ENCODE data around the gene LOXL3. TPM values are rescaled to one million over a fixed set of nuclear protein-coding genes. Genes with fewer than 3 reads are reported as not detected.

Gene LOXL3
- total RNA-seq, 1 experiment from 2014 or later: 5.8 TPM

DNA sequence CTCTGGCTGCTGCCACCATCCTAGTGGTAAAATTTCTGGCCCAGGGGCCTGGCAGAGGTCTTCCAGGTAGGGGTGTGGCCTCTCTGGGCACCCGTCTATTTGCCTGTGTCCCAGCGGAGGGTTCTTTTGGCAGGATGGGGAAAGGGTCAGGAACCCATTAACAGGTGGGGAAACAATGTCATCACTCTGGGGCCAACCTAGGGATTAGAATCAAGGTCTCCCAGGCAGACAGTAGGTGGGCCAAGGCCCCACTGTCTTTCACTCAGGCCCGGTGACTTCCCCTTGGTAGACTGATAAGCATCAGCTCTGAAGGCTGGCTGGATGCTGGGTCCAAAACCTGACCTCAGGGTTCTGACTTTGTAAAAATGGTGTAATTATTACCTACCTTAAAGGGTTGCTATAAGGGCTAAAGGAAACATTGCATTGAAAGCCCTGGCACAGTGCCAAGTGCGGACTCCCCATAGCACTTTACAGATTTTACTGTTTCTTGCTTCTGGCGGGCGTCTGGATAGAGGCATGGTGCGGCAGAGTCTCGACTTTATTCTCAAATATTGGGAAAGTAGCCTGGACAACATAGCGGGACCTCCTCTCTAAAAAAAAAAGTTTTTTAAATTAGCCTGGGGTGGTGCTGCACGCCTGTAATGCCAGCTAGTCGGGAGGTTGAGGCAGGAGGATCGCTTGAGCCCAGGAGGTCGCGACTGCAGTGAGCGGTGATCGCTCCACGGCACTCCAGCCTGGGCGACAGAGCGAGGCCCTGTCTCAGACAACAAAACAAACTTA is 56.6 kb downstream of the LOXL3 start:
- ChIA-PET POLR2A (ENCODE audit: unreplicated experiment) (no interaction called here), CTCF (no interaction called here)
- H3F3A ChIP-seq (ENCODE audit: low read length, unreplicated experiment): no peaks in the 10 kb centered on the region
- ATAC-seq (no peak), DNase-seq (no peak)
- no peaks in the 10 kb centered on the region for H3K27me3 ChIP-seq (ENCODE audit: low read length)
- H4K20me1 ChIP-seq (ENCODE audit: low read length): no peaks in the 10 kb centered on the region
- intact Hi-C loops (cut with micrococcal nuclease): no loop called here
- peaks cover 13% of the 10 kb centered on the region; the same call in 1 of the 2 replicates for H3K36me3 ChIP-seq (ENCODE audit: low read depth, low read length)
- H3K79me2 ChIP-seq (ENCODE audit: low read length): no peaks in the 10 kb centered on the region
- no peaks in the 10 kb centered on the region for H3K9me2 ChIP-seq (replicated peaks; ENCODE audit: low read length)
- H3K4me1 ChIP-seq (ENCODE audit: insufficient read depth, low read length): peaks cover 19% of the 10 kb centered on the region
- peak overlapping the region; percentile 67; the same call in 1 of the 2 replicates for H3K4me3 ChIP-seq (ENCODE audit: low read length)
- no peak overlapping the region for H3K9ac ChIP-seq (ENCODE audit: low read length)
- H2AFZ ChIP-seq (ENCODE audit: low read length): peak overlapping the region; percentile 87; the same call in 1 of the 2 replicates
- BruUV-seq (replicated peaks): no TSS peak
- TF ChIP-seq, protein P1, sequence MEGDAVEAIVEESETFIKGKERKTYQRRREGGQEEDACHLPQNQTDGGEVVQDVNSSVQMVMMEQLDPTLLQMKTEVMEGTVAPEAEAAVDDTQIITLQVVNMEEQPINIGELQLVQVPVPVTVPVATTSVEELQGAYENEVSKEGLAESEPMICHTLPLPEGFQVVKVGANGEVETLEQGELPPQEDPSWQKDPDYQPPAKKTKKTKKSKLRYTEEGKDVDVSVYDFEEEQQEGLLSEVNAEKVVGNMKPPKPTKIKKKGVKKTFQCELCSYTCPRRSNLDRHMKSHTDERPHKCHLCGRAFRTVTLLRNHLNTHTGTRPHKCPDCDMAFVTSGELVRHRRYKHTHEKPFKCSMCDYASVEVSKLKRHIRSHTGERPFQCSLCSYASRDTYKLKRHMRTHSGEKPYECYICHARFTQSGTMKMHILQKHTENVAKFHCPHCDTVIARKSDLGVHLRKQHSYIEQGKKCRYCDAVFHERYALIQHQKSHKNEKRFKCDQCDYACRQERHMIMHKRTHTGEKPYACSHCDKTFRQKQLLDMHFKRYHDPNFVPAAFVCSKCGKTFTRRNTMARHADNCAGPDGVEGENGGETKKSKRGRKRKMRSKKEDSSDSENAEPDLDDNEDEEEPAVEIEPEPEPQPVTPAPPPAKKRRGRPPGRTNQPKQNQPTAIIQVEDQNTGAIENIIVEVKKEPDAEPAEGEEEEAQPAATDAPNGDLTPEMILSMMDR (conservative IDR thresholded peaks at IDR 0.05; ENCODE audit: low read depth, low read length): no peak
- TF ChIP-seq EZH2phosphoT487 (IDR thresholded peaks at IDR 0.05; ENCODE audit: borderline replicate concordance, low read length) (no peak), EZH2 (IDR thresholded peaks at IDR 0.05; ENCODE audit: low read length, unreplicated experiment) (no peak)
- H3K27ac ChIP-seq (ENCODE audit: low read length): no peak overlapping the region
- H3K4me2 ChIP-seq (ENCODE audit: low read length): peak overlapping the region; percentile 94
- H3K9me3 ChIP-seq (ENCODE audit: low read length): no peaks in the 10 kb centered on the region

DNA sequence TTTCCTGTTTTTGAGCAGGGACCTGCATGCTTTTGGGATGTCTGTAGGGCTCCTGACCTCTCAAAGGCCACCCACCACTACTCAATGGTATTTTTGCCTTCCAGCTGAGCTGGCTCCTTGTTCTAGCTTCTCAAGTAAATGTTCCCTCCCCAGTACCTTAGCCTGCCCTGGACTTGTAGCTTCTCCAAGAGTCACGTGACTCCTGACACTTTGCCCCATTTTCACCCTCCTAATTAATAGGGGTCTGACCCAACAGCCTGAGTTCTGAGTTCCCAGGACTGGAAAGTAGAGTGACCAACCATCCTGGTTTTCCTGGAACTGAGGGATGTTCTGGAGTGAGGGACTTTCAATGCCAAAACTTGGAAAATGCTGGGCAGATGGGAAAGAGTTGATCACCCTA is 58.3 kb downstream of the LOXL3 start:
- Histone ChIP-seq H3K4me3 (ENCODE audit: low read length) (no peak overlapping the region), H3K9ac (ENCODE audit: low read length) (no peak overlapping the region), H3K27ac (ENCODE audit: low read length) (no peak overlapping the region), H3K4me2 (ENCODE audit: low read length) (no peak overlapping the region), H3K9me2 (replicated peaks; ENCODE audit: low read length) (no peaks in the 10 kb centered on the region), H3K79me2 (ENCODE audit: low read length) (no peaks in the 10 kb centered on the region), H3K9me3 (ENCODE audit: low read length) (no peaks in the 10 kb centered on the region), H3F3A (ENCODE audit: low read length, unreplicated experiment) (no peaks in the 10 kb centered on the region), H2AFZ (ENCODE audit: low read length) (no peak overlapping the region), H4K20me1 (ENCODE audit: low read length) (no peaks in the 10 kb centered on the region), H3K27me3 (ENCODE audit: low read length) (no peaks in the 10 kb centered on the region), H3K4me1 (ENCODE audit: insufficient read depth, low read length) (peaks cover 19% of the 10 kb centered on the region), H3K36me3 (ENCODE audit: low read depth, low read length) (peaks cover 28% of the 10 kb centered on the region)
- ATAC-seq (no peak), DNase-seq (no peak)
- TF ChIP-seq EZH2phosphoT487 (IDR thresholded peaks at IDR 0.05; ENCODE audit: borderline replicate concordance, low read length) (no peak), EZH2 (IDR thresholded peaks at IDR 0.05; ENCODE audit: low read length, unreplicated experiment) (no peak)
- TF ChIP-seq, protein P1 (conservative IDR thresholded peaks at IDR 0.05; ENCODE audit: low read depth, low read length): no peak
- no TSS peak for BruUV-seq (replicated peaks)
- intact Hi-C loops (cut with micrococcal nuclease): no loop called here
- CTCF ChIA-PET: no interaction called here
- POLR2A ChIA-PET (ENCODE audit: unreplicated experiment): no interaction called here

DNA sequence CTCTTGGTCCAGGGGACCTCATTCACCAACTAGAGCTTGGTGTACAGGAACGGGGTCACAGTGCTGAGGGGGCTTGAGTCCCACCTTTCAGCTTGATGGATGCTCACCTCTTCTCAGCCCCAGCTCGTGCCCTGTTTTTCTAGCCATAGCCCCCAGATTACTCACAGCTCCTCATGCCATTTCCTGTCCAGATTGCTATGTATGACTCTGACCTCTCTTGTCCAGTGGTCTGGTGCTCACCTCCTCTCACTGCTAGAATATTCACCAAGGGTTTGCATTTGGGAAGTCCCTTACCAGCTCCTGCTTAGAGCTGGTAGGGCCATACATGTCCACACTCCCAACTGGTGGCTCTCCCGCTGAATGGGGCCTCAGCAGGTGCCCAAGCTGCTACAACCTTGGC is 60.2 kb downstream of the LOXL3 start:
- no peak overlapping the region for H3K27ac ChIP-seq (ENCODE audit: low read length)
- ATAC-seq (no peak), DNase-seq (no peak)
- H3K9ac ChIP-seq (ENCODE audit: low read length): no peak overlapping the region
- TF ChIP-seq EZH2 (IDR thresholded peaks at IDR 0.05; ENCODE audit: low read length, unreplicated experiment) (no peak), EZH2phosphoT487 (IDR thresholded peaks at IDR 0.05; ENCODE audit: borderline replicate concordance, low read length) (no peak)
- TF ChIP-seq, protein P1 (conservative IDR thresholded peaks at IDR 0.05; ENCODE audit: low read depth, low read length): no peak
- H3F3A ChIP-seq (ENCODE audit: low read length, unreplicated experiment): no peaks in the 10 kb centered on the region
- H3K4me2 ChIP-seq (ENCODE audit: low read length): no peak overlapping the region
- CTCF ChIA-PET: no interaction called here
- no TSS peak for BruUV-seq (replicated peaks)
- intact Hi-C loops (cut with micrococcal nuclease): no loop called here
- H3K27me3 ChIP-seq (ENCODE audit: low read length): no peaks in the 10 kb centered on the region
- peaks cover 28% of the 10 kb centered on the region for H3K36me3 ChIP-seq (ENCODE audit: low read depth, low read length)
- H3K4me1 ChIP-seq (ENCODE audit: insufficient read depth, low read length): peaks cover 11% of the 10 kb centered on the region
- no peaks in the 10 kb centered on the region for H3K9me2 ChIP-seq (replicated peaks; ENCODE audit: low read length)
- no peak overlapping the region for H2AFZ ChIP-seq (ENCODE audit: low read length)
- no peaks in the 10 kb centered on the region for H4K20me1 ChIP-seq (ENCODE audit: low read length)
- H3K79me2 ChIP-seq (ENCODE audit: low read length): no peaks in the 10 kb centered on the region
- H3K4me3 ChIP-seq (ENCODE audit: low read length): no peak overlapping the region
- H3K9me3 ChIP-seq (ENCODE audit: low read length): no peaks in the 10 kb centered on the region
- POLR2A ChIA-PET (ENCODE audit: unreplicated experiment): no interaction called here

All from PC-3 (cell line).